NOMO-1 treated with DMSO at 0.1 percent for 48 hours (cell line): Measurements from ENCODE around the gene OR7G3.

ENCODE experiments used
- DNase-seq: peaks from one replicate; lab custom pipeline; 2025; ENCODE audit not compliant: unreplicated experiment; lab: John Stamatoyannopoulos, UW

OR7G3 gene

DNA sequence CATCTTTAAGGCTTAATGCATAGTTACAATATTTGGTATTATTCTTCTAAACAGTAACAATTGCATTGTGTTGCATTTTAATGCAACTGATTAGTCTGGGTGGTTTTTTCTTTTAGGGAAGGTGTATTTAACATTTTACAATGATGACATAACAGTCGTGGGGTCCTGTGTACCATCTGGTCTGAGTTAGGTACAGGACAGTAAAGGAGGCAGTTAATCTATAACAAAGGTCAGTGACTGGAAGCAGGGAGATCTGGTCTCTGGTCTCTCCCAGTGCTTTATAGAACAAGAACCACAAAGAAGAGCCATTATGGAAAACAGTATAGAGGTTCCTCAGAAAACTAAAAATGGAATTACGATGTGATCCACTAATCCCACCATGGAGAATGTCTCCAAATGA, 16.8 kb downstream of the OR7G3 start:
- DNase-seq = no peak

DNA sequence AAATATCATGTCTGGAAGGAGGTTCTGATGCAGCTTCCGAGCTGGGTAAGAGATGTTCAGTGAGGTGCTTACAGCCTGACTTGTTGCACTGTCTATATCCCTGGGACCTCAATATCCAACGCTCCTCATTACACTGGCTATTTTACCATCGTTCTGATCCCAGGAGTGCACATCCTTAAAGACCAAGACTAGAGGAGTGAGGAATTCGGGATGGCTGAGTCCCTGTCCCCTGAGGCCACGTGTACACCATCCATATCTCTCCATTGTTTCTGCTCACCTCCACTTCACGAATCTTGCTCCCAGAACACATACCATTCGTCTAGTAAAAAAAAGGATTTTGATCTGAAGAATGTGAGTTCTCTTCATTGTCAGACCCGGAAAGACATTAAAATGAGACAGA, 19.4 kb downstream of the OR7G3 start, which contains the start of gene OR7G2:
Gene OR7G2, minus strand, starts transcription at position 101 of the 400 bp plus-strand sequence. CDS start 4,232 bp downstream, outside the sequence.
- no peak for DNase-seq

DNA sequence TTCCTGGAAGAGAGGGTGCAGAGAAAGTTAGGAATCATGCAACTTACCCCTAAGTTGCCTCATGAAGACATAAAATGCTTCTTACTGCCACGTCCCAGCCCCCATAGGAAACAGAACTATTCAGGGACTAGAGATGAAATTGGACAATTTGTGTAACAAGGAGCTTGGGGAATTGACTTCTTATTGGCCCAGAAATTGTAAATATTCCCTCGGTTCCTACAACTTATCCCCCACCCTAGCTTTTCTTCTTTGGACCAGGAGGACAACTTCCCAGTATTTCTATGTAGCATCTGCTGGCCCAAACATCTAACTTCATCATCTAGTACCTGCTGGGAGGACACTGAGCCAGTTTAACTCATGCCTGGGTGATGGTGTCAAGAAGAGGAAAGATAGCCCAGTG, 40.0 kb downstream of the OR7G3 start, which contains the start of gene OR1M1:
Gene OR1M1, plus strand, starts transcription at position 301 of the 400 bp plus-strand sequence. CDS start 6,184 bp downstream, outside the sequence.
- DNase-seq = no peak

DNA sequence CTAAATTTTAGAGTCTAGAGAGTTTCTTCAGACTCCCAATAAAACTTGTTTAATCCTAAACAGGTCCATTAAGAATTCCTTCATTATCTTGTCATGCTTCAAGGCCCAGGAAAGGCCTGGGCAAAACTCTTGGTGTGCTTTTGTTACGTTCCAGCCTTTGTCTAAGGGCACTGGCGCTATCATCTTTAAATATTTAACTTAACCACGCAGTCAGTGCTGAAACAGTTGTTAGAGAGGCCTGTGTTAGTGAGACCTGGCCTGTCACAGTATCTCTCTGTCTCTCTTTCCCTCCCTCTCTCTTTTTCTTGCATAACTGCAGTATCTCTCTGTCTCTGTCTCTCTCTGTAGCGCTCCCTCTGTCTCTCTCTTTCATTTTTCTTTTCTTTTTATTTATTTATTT, 48.1 kb downstream of the OR7G3 start:
- DNase-seq = no peak

DNA sequence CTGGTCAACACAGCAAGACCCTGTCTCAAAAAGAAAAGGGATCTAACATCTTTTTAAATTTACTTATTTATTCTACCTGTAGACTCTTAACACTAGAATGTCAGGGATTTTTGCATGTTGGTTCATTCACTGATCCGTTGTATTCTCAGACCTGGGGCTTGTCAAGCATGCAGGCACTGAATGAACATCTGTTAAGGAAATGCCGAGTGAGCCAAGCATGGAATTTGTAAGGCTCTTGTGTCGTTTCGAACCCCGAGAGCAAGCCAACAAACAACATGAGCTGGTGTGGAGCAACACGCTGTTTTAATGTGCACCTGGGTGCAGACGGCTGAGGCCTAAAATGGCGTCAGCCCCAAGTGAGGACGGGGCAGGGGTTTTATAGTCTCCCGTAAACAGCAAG, 49.8 kb downstream of the OR7G3 start:
- DNase-seq = no peak
